DND-41 (cell line): Measurements from ENCODE around the gene NUDT8.

Experiments
- EZH2 ChIP-seq: IDR thresholded peaks from 3 replicates; pipeline ENCODE4 v1.6.1; 2012; ENCODE audit warnings: borderline replicate concordance, low read depth, mild to moderate bottlenecking, moderate library complexity, low read length, inconsistent platforms; ENCODE audit not compliant: severe bottlenecking
- TF ChIP-seq, protein P1 (sequence below): IDR thresholded peaks from 2 replicates; pipeline ENCODE4 v1.5.1; 2012; ENCODE audit warnings: borderline replicate concordance, low read length, moderate library complexity, mild to moderate bottlenecking; ENCODE audit not compliant: poor library complexity, severe bottlenecking; ENCODE audit errors: extremely low read depth

GRCh38 chr11:67617243-67617953 lies 12.3 kb downstream of the NUDT8 start:
- no peak for TF ChIP-seq EZH2
- TF ChIP-seq, protein P1, sequence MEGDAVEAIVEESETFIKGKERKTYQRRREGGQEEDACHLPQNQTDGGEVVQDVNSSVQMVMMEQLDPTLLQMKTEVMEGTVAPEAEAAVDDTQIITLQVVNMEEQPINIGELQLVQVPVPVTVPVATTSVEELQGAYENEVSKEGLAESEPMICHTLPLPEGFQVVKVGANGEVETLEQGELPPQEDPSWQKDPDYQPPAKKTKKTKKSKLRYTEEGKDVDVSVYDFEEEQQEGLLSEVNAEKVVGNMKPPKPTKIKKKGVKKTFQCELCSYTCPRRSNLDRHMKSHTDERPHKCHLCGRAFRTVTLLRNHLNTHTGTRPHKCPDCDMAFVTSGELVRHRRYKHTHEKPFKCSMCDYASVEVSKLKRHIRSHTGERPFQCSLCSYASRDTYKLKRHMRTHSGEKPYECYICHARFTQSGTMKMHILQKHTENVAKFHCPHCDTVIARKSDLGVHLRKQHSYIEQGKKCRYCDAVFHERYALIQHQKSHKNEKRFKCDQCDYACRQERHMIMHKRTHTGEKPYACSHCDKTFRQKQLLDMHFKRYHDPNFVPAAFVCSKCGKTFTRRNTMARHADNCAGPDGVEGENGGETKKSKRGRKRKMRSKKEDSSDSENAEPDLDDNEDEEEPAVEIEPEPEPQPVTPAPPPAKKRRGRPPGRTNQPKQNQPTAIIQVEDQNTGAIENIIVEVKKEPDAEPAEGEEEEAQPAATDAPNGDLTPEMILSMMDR = no peak
